Transverse colon (tissue), 4 donors: ENCODE measurements around the gene NDUFS6. TPM values are rescaled to one million over a fixed set of nuclear protein-coding genes. Genes with fewer than 3 reads are reported as not detected.

Experiments
- DNase-seq: peaks from one replicate; pipeline ENCODE4 v3.0.0-alpha.2; 2019
- H3K27ac ChIP-seq, 4 donors: fragments of 200-600 bp; sonication (generic); 2 replicates each; pipeline ENCODE4 v1.5.1; 2016 to 2018; ENCODE audit warnings: inconsistent platforms in 4 of 4
- H3K27me3 ChIP-seq: fragments of 200-600 bp; sonication (generic); 2 replicates; pipeline ENCODE4 v1.5.1; 2017; ENCODE audit warnings: inconsistent platforms
- H3K36me3 ChIP-seq, 4 donors: fragments of 200-600 bp; sonication (generic); 2 replicates each; pipeline ENCODE4 v1.5.1; 2017 to 2019; ENCODE audit warnings: inconsistent platforms in 4 of 4
- H3K4me1 ChIP-seq, 4 donors: fragments of 200-600 bp; sonication (generic); 2 replicates each; pipeline ENCODE4 v1.5.1; 2017 to 2020; ENCODE audit warnings: inconsistent platforms in 4 of 4
- H3K4me3 ChIP-seq, 4 donors: fragments of 200-600 bp; sonication (generic); 1 replicate in 1 of 4; 2 replicates in 3 of 4; pipeline versions ENCODE4 v1.5.1 to v1.6.1; 2017 to 2019; ENCODE audit warnings: inconsistent platforms in 4 of 4
- H3K9me3 ChIP-seq, 2 donors: fragments of 200-600 bp; sonication (generic); 2 replicates each; pipeline ENCODE4 v1.5.1; 2017 to 2019; ENCODE audit warnings: inconsistent platforms in 2 of 2
- EP300 ChIP-seq: sonication (generic); formaldehyde crosslinking; IDR thresholded peaks from one replicate; pipeline ENCODE4 v1.6.1; 2017; ENCODE audit warnings: antibody characterized with exemption, low read depth
- POLR2A ChIP-seq: fragments of 450-650 bp; IDR thresholded peaks from one replicate; pipeline ENCODE4 v1.6.1; 2016; ENCODE audit warnings: antibody characterized with exemption, mild to moderate bottlenecking, moderate library complexity
- POLR2AphosphoS5 ChIP-seq, 3 donors: sonication (generic); formaldehyde crosslinking; IDR thresholded peaks; one replicate each; pipeline ENCODE4 v1.6.1; 2016; ENCODE audit warnings: antibody characterized with exemption in 3 of 3
- WGBS, 2 donors: methylation state at CpG; one replicate each; pipeline ENCODE4 v1.1.5; 2018; ENCODE audit warnings: low coverage in 1 of 2; 5-methylcytosine and 5-hydroxymethylcytosine counted together
- in situ Hi-C, 4 donors: fragments of 200-750 bp; cut with MboI; loops; one replicate each; pipeline versions ENCODE4 v1.15.0 to v1.15.1; 2017; ENCODE audit warnings: low sequenced_read_pairs in 3 of 4, low pct_ligation_motif_present in 1 of 4, low pct_unique_long_range_greater_than_20kb in 1 of 4
- intact Hi-C: fragments of 100-400 bp; cut with DNase I; formaldehyde crosslinking; loops from one replicate; pipeline ENCODE4 v1.15.1; 2023; ENCODE audit warnings: low total_unique reads
- total RNA-seq, 4 donors: library from RNA; depleted of rRNA; stranded (reverse); fragments of >200 nt; gene quantifications; one replicate each; pipeline ENCODE4 v1.1.0, GENCODE V29; 2016
- TF ChIP-seq, protein P1 (sequence below), 5 experiments: fragments of 200-600 bp in 3 of 5; fragments of 450-650 bp in 2 of 5; sonication (generic) in 3 of 5; IDR thresholded peaks; 1 replicate in 2 of 5; 2 replicates in 3 of 5; pipeline ENCODE4 v1.5.1; 2016 to 2017; ENCODE audit warnings: antibody characterized with exemption in 5 of 5, inconsistent platforms in 3 of 5, mild to moderate bottlenecking in 2 of 5, moderate library complexity in 1 of 5

The NDUFS6 gene
- total RNA-seq, 4 donors from 2014 or later, result 36.4 to 133 (median 66.4) TPM

- no peaks in the 10 kb centered on the region for H3K4me1 ChIP-seq
- TF ChIP-seq POLR2A (no peak), EP300 (no peak), POLR2AphosphoS5 (IDR thresholded peaks at IDR 0.05) (no peak)
- TF ChIP-seq, protein P1, sequence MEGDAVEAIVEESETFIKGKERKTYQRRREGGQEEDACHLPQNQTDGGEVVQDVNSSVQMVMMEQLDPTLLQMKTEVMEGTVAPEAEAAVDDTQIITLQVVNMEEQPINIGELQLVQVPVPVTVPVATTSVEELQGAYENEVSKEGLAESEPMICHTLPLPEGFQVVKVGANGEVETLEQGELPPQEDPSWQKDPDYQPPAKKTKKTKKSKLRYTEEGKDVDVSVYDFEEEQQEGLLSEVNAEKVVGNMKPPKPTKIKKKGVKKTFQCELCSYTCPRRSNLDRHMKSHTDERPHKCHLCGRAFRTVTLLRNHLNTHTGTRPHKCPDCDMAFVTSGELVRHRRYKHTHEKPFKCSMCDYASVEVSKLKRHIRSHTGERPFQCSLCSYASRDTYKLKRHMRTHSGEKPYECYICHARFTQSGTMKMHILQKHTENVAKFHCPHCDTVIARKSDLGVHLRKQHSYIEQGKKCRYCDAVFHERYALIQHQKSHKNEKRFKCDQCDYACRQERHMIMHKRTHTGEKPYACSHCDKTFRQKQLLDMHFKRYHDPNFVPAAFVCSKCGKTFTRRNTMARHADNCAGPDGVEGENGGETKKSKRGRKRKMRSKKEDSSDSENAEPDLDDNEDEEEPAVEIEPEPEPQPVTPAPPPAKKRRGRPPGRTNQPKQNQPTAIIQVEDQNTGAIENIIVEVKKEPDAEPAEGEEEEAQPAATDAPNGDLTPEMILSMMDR (IDR thresholded peaks at IDR 0.05), result no peak
- no peak for DNase-seq
- H3K36me3 ChIP-seq, result no peaks in the 10 kb centered on the region
- intact Hi-C loops (no loop called here), in situ Hi-C loops (no loop called here)
- peaks cover 70% of the 10 kb centered on the region for H3K27me3 ChIP-seq
- WGBS, 2 donors, result 18% methylated on average over 27 of the region's 34 CpGs; no CpG with 5 or more reads in 1 of the 2 donors
- no peak overlapping the region for H3K27ac ChIP-seq
- no peak overlapping the region for H3K4me3 ChIP-seq
- no peaks in the 10 kb centered on the region for H3K9me3 ChIP-seq
Measured at GRCh38 chr5:1851290-1851934, 50.2 kb downstream of the NDUFS6 start.

- intact Hi-C loops (no loop called here), in situ Hi-C loops (no loop called here)
- no peaks in the 10 kb centered on the region for H3K36me3 ChIP-seq
- no peak for DNase-seq
- no peaks in the 10 kb centered on the region for H3K4me1 ChIP-seq
- no peaks in the 10 kb centered on the region for H3K9me3 ChIP-seq
- H3K4me3 ChIP-seq, result no peak overlapping the region
- TF ChIP-seq POLR2AphosphoS5 (IDR thresholded peaks at IDR 0.05) (no peak), POLR2A (no peak)
- no peak overlapping the region for H3K27ac ChIP-seq
- peaks cover 78% of the 10 kb centered on the region for H3K27me3 ChIP-seq
- WGBS, 2 donors, result 61% methylated on average over 16 of the region's 23 CpGs; no CpG with 5 or more reads in 1 of the 2 donors
Measured at GRCh38 chr5:1852324-1852947, 51.2 kb downstream of the NDUFS6 start.

DNA sequence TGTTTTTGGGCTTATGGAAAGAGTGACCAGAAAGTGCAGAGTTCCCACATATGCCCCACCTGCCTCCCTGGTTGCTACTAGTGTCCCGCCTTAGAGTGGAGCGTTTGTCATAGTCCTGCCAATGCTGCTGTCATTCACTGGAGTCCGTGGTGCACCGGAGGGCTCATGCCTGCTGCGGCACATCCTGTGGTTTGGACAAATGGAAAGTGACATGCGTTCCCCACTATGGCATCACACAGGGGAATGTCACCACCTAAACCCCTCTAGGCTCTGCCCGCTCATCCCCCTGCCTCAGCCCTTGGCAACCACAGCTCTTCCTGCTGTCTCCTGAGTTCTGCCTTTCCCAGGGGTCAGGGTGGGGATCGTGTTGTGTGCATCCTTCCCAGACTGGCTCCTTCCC is 52.3 kb downstream of the NDUFS6 start:
- intact Hi-C loops, result no loop called here
- TF ChIP-seq EP300 (no peak), POLR2AphosphoS5 (IDR thresholded peaks at IDR 0.05) (no peak), POLR2A (no peak)
- TF ChIP-seq, protein P1 (IDR thresholded peaks at IDR 0.05), result no peak
- Histone ChIP-seq H3K4me1 (no peaks in the 10 kb centered on the region), H3K4me3 (no peak overlapping the region), H3K27me3 (peaks cover 76% of the 10 kb centered on the region), H3K9me3 (no peaks in the 10 kb centered on the region), H3K36me3 (no peaks in the 10 kb centered on the region), H3K27ac (no peak overlapping the region)
- no peak for DNase-seq
- WGBS, 2 donors, result 66% methylated on average over 8 of the region's 8 CpGs; no CpG with 5 or more reads in 1 of the 2 donors
- in situ Hi-C loops, result no loop called here

- DNase-seq, result no peak
- Histone ChIP-seq H3K36me3 (no peaks in the 10 kb centered on the region), H3K27ac (no peak overlapping the region), H3K4me1 (no peaks in the 10 kb centered on the region), H3K27me3 (peaks cover 65% of the 10 kb centered on the region), H3K9me3 (no peaks in the 10 kb centered on the region), H3K4me3 (no peak overlapping the region)
- 0 to 33% methylated on average over 1 to 3 of the region's 3 CpGs for WGBS, 2 donors
- in situ Hi-C loops, result no loop called here
- intact Hi-C loops, result no loop called here
- TF ChIP-seq POLR2A, result no peak
- no peak for TF ChIP-seq POLR2AphosphoS5 (IDR thresholded peaks at IDR 0.05)
- TF ChIP-seq EP300, result no peak
- TF ChIP-seq, protein P1 (IDR thresholded peaks at IDR 0.05), result no peak
Measured at GRCh38 chr5:1855075-1855474, 53.9 kb downstream of the NDUFS6 start.
